HepG2 (cell line): ENCODE results near the gene AK6. TPM values are rescaled to one million over a fixed set of nuclear protein-coding genes. Genes with fewer than 3 reads are reported as not detected.

ENCODE experiments used
- ATM ChIP-seq: fragments of 450-650 bp; IDR thresholded peaks from 2 replicates; pipeline ENCODE4 v1.7.1; 2017; ENCODE audit warnings: mild to moderate bottlenecking, borderline replicate concordance
- BRD4 ChIP-seq: sonication (generic); formaldehyde crosslinking; IDR thresholded peaks from 2 replicates; pipeline ENCODE4 v1.4.0; 2020; ENCODE audit warnings: missing genetic modification reagents
- GATAD1 ChIP-seq: IDR thresholded peaks from 2 replicates; pipeline ENCODE4 v1.6.1; 2016; ENCODE audit warnings: missing genetic modification reagents, missing compliant biosample characterization
- GMEB2 ChIP-seq: IDR thresholded peaks from 2 replicates; pipeline ENCODE4 v1.6.1; 2016; ENCODE audit warnings: missing biosample characterization, missing genetic modification reagents, low read depth
- IKZF4 ChIP-seq: sonication (generic); formaldehyde crosslinking; IDR thresholded peaks from 2 replicates; pipeline ENCODE4 v1.5.1; 2020; ENCODE audit warnings: borderline replicate concordance, mild to moderate bottlenecking, low read depth, missing genetic modification reagents; ENCODE audit errors: not compliant biosample characterization
- KDM4B ChIP-seq: sonication (generic); formaldehyde crosslinking; IDR thresholded peaks from 2 replicates; pipeline ENCODE4 v1.4.0; 2020; ENCODE audit warnings: missing genetic modification reagents
- MAFF ChIP-seq: IDR thresholded peaks from 2 replicates; pipeline ENCODE4 v1.6.1; 2011; ENCODE audit warnings: low read depth, low read length, improper control_type of control experiment
- MAFK ChIP-seq, 2 experiments: IDR thresholded peaks in 1 of 2; conservative IDR thresholded peaks in 1 of 2; 2 replicates each; pipeline ENCODE4 v1.6.1; 2011; ENCODE audit warnings: improper control_type of control experiment in 2 of 2, low read length in 2 of 2
- PHF5A ChIP-seq: IDR thresholded peaks from one replicate; pipeline ENCODE4 v1.6.1; 2018; ENCODE audit warnings: low read depth, missing genetic modification reagents; ENCODE audit not compliant: unreplicated experiment
- RAD21 ChIP-seq: fragments of 450-650 bp; formaldehyde crosslinking; IDR thresholded peaks from 2 replicates; pipeline ENCODE4 v1.5.0; 2020; ENCODE audit warnings: mild to moderate bottlenecking
- ZNF225 ChIP-seq: sonication (generic); formaldehyde crosslinking; IDR thresholded peaks from 2 replicates; pipeline ENCODE4 v1.4.0; 2020; ENCODE audit warnings: mild to moderate bottlenecking, missing genetic modification reagents
- ZNF333 ChIP-seq: sonication (generic); formaldehyde crosslinking; IDR thresholded peaks from 2 replicates; pipeline ENCODE4 v1.4.0; 2020; ENCODE audit warnings: mild to moderate bottlenecking, missing genetic modification reagents, borderline replicate concordance
- ZNF557 ChIP-seq: sonication (generic); formaldehyde crosslinking; IDR thresholded peaks from 2 replicates; pipeline ENCODE4 v1.4.0; 2020; ENCODE audit warnings: missing genetic modification reagents
- ZNF562 ChIP-seq: sonication (generic); formaldehyde crosslinking; IDR thresholded peaks from 2 replicates; pipeline ENCODE4 v1.8.0; 2022; ENCODE audit warnings: missing genetic modification reagents, borderline replicate concordance
- ZNF577 ChIP-seq: sonication (generic); formaldehyde crosslinking; IDR thresholded peaks from 2 replicates; pipeline ENCODE4 v1.4.0; 2020; ENCODE audit warnings: mild to moderate bottlenecking, low read depth, missing genetic modification reagents, borderline replicate concordance
- ZNF660 ChIP-seq: sonication (generic); formaldehyde crosslinking; IDR thresholded peaks from 2 replicates; pipeline ENCODE4 v1.5.1; 2020; ENCODE audit warnings: mild to moderate bottlenecking, low read depth, missing genetic modification reagents, borderline replicate concordance
- ZNF674 ChIP-seq: sonication (generic); formaldehyde crosslinking; IDR thresholded peaks from 2 replicates; pipeline ENCODE4 v1.5.0; 2020; ENCODE audit warnings: low read depth, mild to moderate bottlenecking, missing genetic modification reagents
- ZNF709 ChIP-seq: sonication (generic); formaldehyde crosslinking; IDR thresholded peaks from 2 replicates; pipeline ENCODE4 v1.5.0; 2020; ENCODE audit warnings: mild to moderate bottlenecking, missing genetic modification reagents
- polyA plus RNA-seq, 8 experiments: library from polyadenylated mRNA; depleted of rRNA in 3 of 8; stranded (reverse) in 7 of 8; unstranded in 1 of 8; fragments of >200 nt; fragmentation: Illumina TruSeq in 4 of 8; extraction: Trizol in 4 of 8; gene quantifications; 2 replicates each; pipeline versions ENCODE4 v1.2.1 to v1.2.3, GENCODE V29; 2011 to 2016; ENCODE audit warnings: low read depth in 4 of 8, missing spikeins in 1 of 8, mixed read lengths in 1 of 8; ENCODE audit not compliant: insufficient read depth in 1 of 8
- total RNA-seq, 5 experiments: library from RNA; depleted of rRNA; stranded (reverse); fragments of >200 nt; fragmentation: Illumina TruSeq; extraction: Trizol; gene quantifications; 2 replicates each; pipeline ENCODE4 v1.2.3, GENCODE V29; 2016; ENCODE audit warnings: low read depth in 1 of 5
- TF ChIP-seq, protein P1 (sequence below): IDR thresholded peaks from 2 replicates; pipeline ENCODE4 v1.6.1; 2016; ENCODE audit warnings: control low read depth

The AK6 gene
- total and polyA plus RNA-seq, 2 of the 13 experiments (the other 11 are each of a cell fraction or from before 2014, with no cell fraction given): 31.1 to 77.2 TPM

- TF ChIP-seq MAFK (conservative IDR thresholded peaks at IDR 0.05 in 1 of 2, IDR thresholded peaks at IDR 0.05 in 1 of 2; ENCODE audit: low read length in 2 of 2): peak; percentile 71 to 86
- no peak for TF ChIP-seq ZNF674 (CRISPR knock-in tag)
- TF ChIP-seq KDM4B: no peak
- TF ChIP-seq RAD21 (CRISPR knock-in tag): no peak
- TF ChIP-seq GATAD1 (CRISPR knock-in tag): no peak
- TF ChIP-seq IKZF4: no peak
- TF ChIP-seq ZNF225 (CRISPR knock-in tag): no peak
- TF ChIP-seq ZNF660 (CRISPR knock-in tag): no peak
- TF ChIP-seq ZNF333: no peak
- TF ChIP-seq BRD4: no peak
- TF ChIP-seq, protein P1, sequence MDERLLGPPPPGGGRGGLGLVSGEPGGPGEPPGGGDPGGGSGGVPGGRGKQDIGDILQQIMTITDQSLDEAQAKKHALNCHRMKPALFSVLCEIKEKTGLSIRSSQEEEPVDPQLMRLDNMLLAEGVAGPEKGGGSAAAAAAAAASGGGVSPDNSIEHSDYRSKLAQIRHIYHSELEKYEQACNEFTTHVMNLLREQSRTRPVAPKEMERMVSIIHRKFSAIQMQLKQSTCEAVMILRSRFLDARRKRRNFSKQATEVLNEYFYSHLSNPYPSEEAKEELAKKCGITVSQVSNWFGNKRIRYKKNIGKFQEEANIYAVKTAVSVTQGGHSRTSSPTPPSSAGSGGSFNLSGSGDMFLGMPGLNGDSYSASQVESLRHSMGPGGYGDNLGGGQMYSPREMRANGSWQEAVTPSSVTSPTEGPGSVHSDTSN (CRISPR knock-in tag): no peak
- TF ChIP-seq ZNF577 (CRISPR knock-in tag): no peak
- no peak for TF ChIP-seq ATM
- TF ChIP-seq ZNF709: no peak
- TF ChIP-seq PHF5A (CRISPR knock-in tag): no peak
- no peak for TF ChIP-seq GMEB2 (CRISPR knock-in tag)
- TF ChIP-seq ZNF557 (CRISPR knock-in tag): no peak
- no peak for TF ChIP-seq ZNF562 (CRISPR knock-in tag)
- peak; percentile 83 for TF ChIP-seq MAFF
- TF ChIP-seq, all 625 proteins: peak for 4
These were observed 4.5 kb downstream of the AK6 start (continued) for GRCh38 chr5:69364850-69365249.
